GM18868 (cell line): ENCODE measurements around the gene SLC9A5.

ENCODE experiments used
- ATAC-seq: cut with Tn5 transposase; IDR thresholded peaks from one replicate; pipeline ENCODE4 v1.9.1; 2021; ENCODE audit warnings: mild to moderate bottlenecking, moderate library complexity; ENCODE audit not compliant: unreplicated experiment

Gene SLC9A5

GRCh38 chr16:67248401-67249177 is at the start of gene SLC9A5:
Gene SLC9A5 (plus strand): TSS chr16:67248979. CDS start chr16:67249015, 36 bp downstream.
- no peak for ATAC-seq

- no peak for ATAC-seq
Observed at GRCh38 chr16:67199011-67199807, 49.6 kb upstream of the SLC9A5 start, which contains the start of gene ELMO3. Gene ELMO3 (plus strand): TSS chr16:67199131. CDS start chr16:67199327, 196 bp downstream.

- no peak for ATAC-seq
Observed at GRCh38 chr16:67199808-67200198, 49.0 kb upstream of the SLC9A5 start.

GRCh38 chr16:67200491-67200890 is 48.3 kb upstream of the SLC9A5 start:
- no peak for ATAC-seq

GRCh38 chr16:67201411-67202345 is 47.1 kb upstream of the SLC9A5 start:
- ATAC-seq = no peak

- ATAC-seq = no peak
Observed at GRCh38 chr16:67202426-67202825, 46.4 kb upstream of the SLC9A5 start.

GRCh38 chr16:67202956-67203493 is 45.8 kb upstream of the SLC9A5 start:
- no peak for ATAC-seq

- ATAC-seq = no peak
Observed at GRCh38 chr16:67204076-67204475, 44.7 kb upstream of the SLC9A5 start.

GRCh38 chr16:67206129-67206837 is 42.5 kb upstream of the SLC9A5 start:
- no peak for ATAC-seq

- ATAC-seq = no peak
Observed at GRCh38 chr16:67206838-67207248, 41.9 kb upstream of the SLC9A5 start.

GRCh38 chr16:67207249-67208091 is 41.3 kb upstream of the SLC9A5 start:
- no peak for ATAC-seq

- ATAC-seq = no peak
Observed at GRCh38 chr16:67208154-67208896, 40.5 kb upstream of the SLC9A5 start.

GRCh38 chr16:67209565-67209964 is 39.2 kb upstream of the SLC9A5 start:
- no peak for ATAC-seq

- ATAC-seq = no peak
Observed at GRCh38 chr16:67210069-67210937, 38.5 kb upstream of the SLC9A5 start.

- ATAC-seq = no peak
Observed at GRCh38 chr16:67211674-67212073, 37.1 kb upstream of the SLC9A5 start.

GRCh38 chr16:67212766-67213165 is 36.0 kb upstream of the SLC9A5 start:
- ATAC-seq = no peak

- ATAC-seq = no peak
Observed at GRCh38 chr16:67213197-67214019, 35.4 kb upstream of the SLC9A5 start.
